Neural cell (in vitro differentiated cells): ENCODE data around the gene VPS50. TPM values are rescaled to one million over a fixed set of nuclear protein-coding genes. Genes with fewer than 3 reads are reported as not detected.

Experiments
- H2AFZ ChIP-seq: fragments of 200-600, 300-800 bp; sonication (generic), shearing (Covaris generic); 2 replicates; pipeline ENCODE4 v1.6.0; 2014; ENCODE audit warnings: low read depth, mild to moderate bottlenecking, antibody characterized with exemption, low read length, moderate library complexity
- H3F3A ChIP-seq: fragments of 200-600 bp; shearing (Covaris generic); 2 replicates; pipeline ENCODE4 v1.6.1; 2016; ENCODE audit warnings: mild to moderate bottlenecking, moderate library complexity, mixed read lengths, antibody characterized with exemption, low read length; ENCODE audit not compliant: insufficient read depth, poor library complexity, severe bottlenecking
- H3K27ac ChIP-seq: fragments of 200-600, 300-800 bp; sonication (generic), shearing (Covaris generic); 2 replicates; pipeline ENCODE4 v1.5.1; 2014; ENCODE audit warnings: mild to moderate bottlenecking, low read length, moderate library complexity
- H3K27me3 ChIP-seq: fragments of 300-800, 200-600 bp; sonication (generic), shearing (Covaris generic); 2 replicates; pipeline ENCODE4 v1.6.0; 2014; ENCODE audit warnings: mild to moderate bottlenecking, low read depth, low read length, moderate library complexity; ENCODE audit not compliant: insufficient read depth
- H3K36me3 ChIP-seq: fragments of 300-800, 200-600 bp; sonication (generic), shearing (Covaris generic); 2 replicates; pipeline ENCODE4 v1.5.1; 2014; ENCODE audit warnings: mild to moderate bottlenecking, antibody characterized with exemption, low read length, moderate library complexity; ENCODE audit not compliant: insufficient read depth
- H3K4me2 ChIP-seq: fragments of 300-800, 200-600 bp; sonication (generic), shearing (Covaris generic); 2 replicates; pipeline ENCODE4 v1.6.0; 2014; ENCODE audit warnings: mild to moderate bottlenecking, low read length
- H3K4me3 ChIP-seq: fragments of 300-800, 200-600 bp; sonication (generic), shearing (Covaris generic); 2 replicates; pipeline ENCODE4 v1.5.1; 2014; ENCODE audit warnings: mild to moderate bottlenecking, low read length, moderate library complexity
- H3K79me2 ChIP-seq: fragments of 200-600 bp; shearing (Covaris generic); replicated peaks from 2 replicates; pipeline ENCODE4 v1.6.0; 2014; ENCODE audit warnings: mild to moderate bottlenecking, low read length, moderate library complexity; ENCODE audit not compliant: insufficient read depth
- H3K9ac ChIP-seq: fragments of 300-800, 200-600 bp; sonication (generic), shearing (Covaris generic); 2 replicates; pipeline ENCODE4 v1.6.1; 2016; ENCODE audit warnings: mild to moderate bottlenecking, low read length, mixed read lengths
- H3K9me2 ChIP-seq: fragments of 200-600 bp; shearing (Covaris generic); 2 replicates; pipeline ENCODE4 v1.6.1; 2016; ENCODE audit warnings: mild to moderate bottlenecking, low read length, mixed read lengths; ENCODE audit not compliant: insufficient read depth
- H3K9me3 ChIP-seq: fragments of 200-600, 300-800 bp; sonication (generic), shearing (Covaris generic); 2 replicates; pipeline ENCODE4 v1.6.1; 2016; ENCODE audit warnings: mild to moderate bottlenecking, mixed run types, low read length, moderate library complexity, mixed read lengths
- H4K20me1 ChIP-seq: fragments of 200-600 bp; shearing (Covaris generic); 2 replicates; pipeline ENCODE4 v1.6.1; 2016; ENCODE audit warnings: mild to moderate bottlenecking, mixed run types; ENCODE audit not compliant: insufficient read depth
- EP300 ChIP-seq: fragments of 450-650 bp; conservative IDR thresholded peaks from 2 replicates; pipeline ENCODE4 v1.6.1; 2014; ENCODE audit warnings: antibody characterized with exemption, mild to moderate bottlenecking, moderate library complexity; ENCODE audit not compliant: poor library complexity, severe bottlenecking
- EZH2 ChIP-seq: fragments of 200-600, 300-800 bp; shearing (Covaris generic), sonication (generic); IDR thresholded peaks from 2 replicates; pipeline ENCODE4 v1.6.1; 2014; ENCODE audit warnings: antibody characterized with exemption, low read length, borderline replicate concordance, mild to moderate bottlenecking; ENCODE audit not compliant: insufficient read depth, poor library complexity, severe bottlenecking
- MXI1 ChIP-seq: fragments of 450-650 bp; conservative IDR thresholded peaks from 2 replicates; pipeline ENCODE4 v1.6.1; 2014; ENCODE audit warnings: antibody characterized with exemption, mild to moderate bottlenecking; ENCODE audit not compliant: poor library complexity, severe bottlenecking
- POLR2AphosphoS5 ChIP-seq: IDR thresholded peaks from 2 replicates; pipeline ENCODE4 v1.6.1; 2012
- RAD21 ChIP-seq: fragments of 450-650 bp; conservative IDR thresholded peaks from 2 replicates; pipeline ENCODE4 v1.6.1; 2014; ENCODE audit warnings: antibody characterized with exemption, mild to moderate bottlenecking, moderate library complexity
- SMC3 ChIP-seq: fragments of 450-650 bp; conservative IDR thresholded peaks from 2 replicates; pipeline ENCODE4 v1.6.1; 2014; ENCODE audit warnings: antibody characterized with exemption, mild to moderate bottlenecking, moderate library complexity; ENCODE audit not compliant: poor library complexity
- TAF1 ChIP-seq: IDR thresholded peaks from 2 replicates; pipeline ENCODE4 v1.6.1; 2012; ENCODE audit warnings: low read depth
- polyA plus RNA-seq: library from polyadenylated mRNA; depleted of rRNA; stranded (reverse); fragments of >200 nt; gene quantifications from 2 replicates; pipeline ENCODE4 v1.2.3, GENCODE V29; 2014
- TF ChIP-seq, protein P1 (sequence below): fragments of 450-650 bp; IDR thresholded peaks from 2 replicates; pipeline ENCODE4 v1.5.1; 2014; ENCODE audit warnings: antibody characterized with exemption, mild to moderate bottlenecking, moderate library complexity; ENCODE audit not compliant: poor library complexity, severe bottlenecking
- TF ChIP-seq, protein P2 (sequence below): IDR thresholded peaks from 2 replicates; pipeline ENCODE4 v1.6.1; 2012; ENCODE audit warnings: borderline replicate concordance

The VPS50 gene
- polyA plus RNA-seq, 1 donor from 2014 or later = 58.2 TPM

DNA sequence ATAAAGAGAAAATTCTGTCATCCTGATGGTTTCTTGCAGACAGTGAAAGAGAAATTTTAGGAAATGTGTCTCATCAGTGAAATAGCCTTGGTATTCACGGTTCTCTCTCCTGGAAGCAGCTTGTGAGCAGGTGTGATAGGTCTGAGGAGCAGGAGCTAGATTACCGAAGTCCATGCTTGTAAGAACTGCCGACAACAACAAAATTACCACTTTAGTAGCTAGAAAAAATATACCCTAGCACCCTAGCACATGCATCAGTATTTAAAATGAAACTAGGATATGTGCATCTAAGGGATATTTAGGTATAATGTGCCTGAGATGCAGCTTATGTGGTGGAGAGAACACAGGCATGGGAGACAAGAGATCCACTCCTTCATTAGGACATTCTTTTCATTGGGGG, 82.3 kb downstream of the VPS50 start:
- Histone ChIP-seq H3K27ac (no peak overlapping the region), H3K79me2 (no peaks in the 10 kb centered on the region), H3K27me3 (no peaks in the 10 kb centered on the region), H3K9ac (no peak overlapping the region), H3K4me3 (no peak overlapping the region), H3F3A (no peaks in the 10 kb centered on the region), H3K36me3 (no peaks in the 10 kb centered on the region), H2AFZ (no peak overlapping the region), H3K4me2 (no peak overlapping the region), H3K9me2 (no peaks in the 10 kb centered on the region), H3K9me3 (no peaks in the 10 kb centered on the region), H4K20me1 (no peaks in the 10 kb centered on the region)
- TF ChIP-seq, protein P1, sequence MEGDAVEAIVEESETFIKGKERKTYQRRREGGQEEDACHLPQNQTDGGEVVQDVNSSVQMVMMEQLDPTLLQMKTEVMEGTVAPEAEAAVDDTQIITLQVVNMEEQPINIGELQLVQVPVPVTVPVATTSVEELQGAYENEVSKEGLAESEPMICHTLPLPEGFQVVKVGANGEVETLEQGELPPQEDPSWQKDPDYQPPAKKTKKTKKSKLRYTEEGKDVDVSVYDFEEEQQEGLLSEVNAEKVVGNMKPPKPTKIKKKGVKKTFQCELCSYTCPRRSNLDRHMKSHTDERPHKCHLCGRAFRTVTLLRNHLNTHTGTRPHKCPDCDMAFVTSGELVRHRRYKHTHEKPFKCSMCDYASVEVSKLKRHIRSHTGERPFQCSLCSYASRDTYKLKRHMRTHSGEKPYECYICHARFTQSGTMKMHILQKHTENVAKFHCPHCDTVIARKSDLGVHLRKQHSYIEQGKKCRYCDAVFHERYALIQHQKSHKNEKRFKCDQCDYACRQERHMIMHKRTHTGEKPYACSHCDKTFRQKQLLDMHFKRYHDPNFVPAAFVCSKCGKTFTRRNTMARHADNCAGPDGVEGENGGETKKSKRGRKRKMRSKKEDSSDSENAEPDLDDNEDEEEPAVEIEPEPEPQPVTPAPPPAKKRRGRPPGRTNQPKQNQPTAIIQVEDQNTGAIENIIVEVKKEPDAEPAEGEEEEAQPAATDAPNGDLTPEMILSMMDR = no peak

DNA sequence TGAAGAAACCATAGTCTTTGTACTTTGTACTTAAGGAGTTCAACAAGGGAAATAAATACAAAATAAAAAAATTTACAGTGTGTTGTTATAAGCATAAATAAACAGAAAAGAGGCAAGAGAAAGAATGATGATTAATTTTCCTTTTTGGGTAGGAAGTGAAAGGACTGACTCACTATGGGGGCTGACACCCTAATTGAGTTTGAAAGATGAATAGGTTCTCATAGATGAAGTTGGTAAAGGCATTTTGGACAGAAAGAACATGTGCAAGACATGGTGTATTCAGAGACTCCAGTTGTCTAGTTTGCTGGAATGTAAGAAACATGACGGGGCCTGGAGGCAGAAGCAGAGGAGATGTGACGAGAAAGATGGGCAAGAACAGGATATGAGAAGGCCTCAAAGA, 83.7 kb downstream of the VPS50 start:
- no peak overlapping the region for H3K9ac ChIP-seq
- no peak overlapping the region for H3K27ac ChIP-seq
- H2AFZ ChIP-seq = no peak overlapping the region
- peaks cover under 1% of the 10 kb centered on the region for H3K36me3 ChIP-seq
- no peaks in the 10 kb centered on the region for H3K9me3 ChIP-seq
- H3F3A ChIP-seq = no peaks in the 10 kb centered on the region
- TF ChIP-seq RAD21 (no peak), POLR2AphosphoS5 (no peak), MXI1 (no peak), EP300 (no peak), TAF1 (no peak), SMC3 (no peak), EZH2 (no peak)
- TF ChIP-seq, protein P1 = no peak
- TF ChIP-seq, protein P2, sequence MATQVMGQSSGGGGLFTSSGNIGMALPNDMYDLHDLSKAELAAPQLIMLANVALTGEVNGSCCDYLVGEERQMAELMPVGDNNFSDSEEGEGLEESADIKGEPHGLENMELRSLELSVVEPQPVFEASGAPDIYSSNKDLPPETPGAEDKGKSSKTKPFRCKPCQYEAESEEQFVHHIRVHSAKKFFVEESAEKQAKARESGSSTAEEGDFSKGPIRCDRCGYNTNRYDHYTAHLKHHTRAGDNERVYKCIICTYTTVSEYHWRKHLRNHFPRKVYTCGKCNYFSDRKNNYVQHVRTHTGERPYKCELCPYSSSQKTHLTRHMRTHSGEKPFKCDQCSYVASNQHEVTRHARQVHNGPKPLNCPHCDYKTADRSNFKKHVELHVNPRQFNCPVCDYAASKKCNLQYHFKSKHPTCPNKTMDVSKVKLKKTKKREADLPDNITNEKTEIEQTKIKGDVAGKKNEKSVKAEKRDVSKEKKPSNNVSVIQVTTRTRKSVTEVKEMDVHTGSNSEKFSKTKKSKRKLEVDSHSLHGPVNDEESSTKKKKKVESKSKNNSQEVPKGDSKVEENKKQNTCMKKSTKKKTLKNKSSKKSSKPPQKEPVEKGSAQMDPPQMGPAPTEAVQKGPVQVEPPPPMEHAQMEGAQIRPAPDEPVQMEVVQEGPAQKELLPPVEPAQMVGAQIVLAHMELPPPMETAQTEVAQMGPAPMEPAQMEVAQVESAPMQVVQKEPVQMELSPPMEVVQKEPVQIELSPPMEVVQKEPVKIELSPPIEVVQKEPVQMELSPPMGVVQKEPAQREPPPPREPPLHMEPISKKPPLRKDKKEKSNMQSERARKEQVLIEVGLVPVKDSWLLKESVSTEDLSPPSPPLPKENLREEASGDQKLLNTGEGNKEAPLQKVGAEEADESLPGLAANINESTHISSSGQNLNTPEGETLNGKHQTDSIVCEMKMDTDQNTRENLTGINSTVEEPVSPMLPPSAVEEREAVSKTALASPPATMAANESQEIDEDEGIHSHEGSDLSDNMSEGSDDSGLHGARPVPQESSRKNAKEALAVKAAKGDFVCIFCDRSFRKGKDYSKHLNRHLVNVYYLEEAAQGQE = no peak
- no peak overlapping the region for H3K4me2 ChIP-seq
- no peaks in the 10 kb centered on the region for H3K9me2 ChIP-seq
- H3K4me3 ChIP-seq = no peak overlapping the region
- H3K27me3 ChIP-seq = no peaks in the 10 kb centered on the region
- no peaks in the 10 kb centered on the region for H4K20me1 ChIP-seq
- H3K79me2 ChIP-seq = no peaks in the 10 kb centered on the region
